K562 (cell line): ENCODE data around the gene AFF3. TPM values are rescaled to one million over a fixed set of nuclear protein-coding genes. Genes with fewer than 3 reads are reported as not detected.

Experiments
- ATAC-seq: fragments of 200-7000 bp; cut with Tn5 transposase; 3 replicates; pipeline ENCODE4 v1.9.1; 2020; ENCODE audit warnings: moderate library complexity
- BruUV-seq: library from RNA; stranded (reverse); fragments of 400-500 nt; replicated peaks from 2 replicates; lab custom pipeline; 2021; lab: Mats Ljungman, UMichigan
- CTCF ChIA-PET: fragments of 300-600 bp; formaldehyde crosslinking; extraction: SDS; loops from one replicate; lab custom pipeline; 2021; ENCODE audit warnings: low intra/inter-chr PET ratio; lab: Yijun Ruan, JAX
- POLR2A ChIA-PET: fragments of 300-600, 350-650 bp; sonication (Branson Sonifier 250); formaldehyde crosslinking; extraction: SDS; loops from one replicate; lab custom pipeline; 2021; ENCODE audit warnings: antibody characterized with exemption, inconsistent platforms; lab: Yijun Ruan, JAX
- DNase-seq, 4 experiments: peaks; one replicate each; pipeline versions ENCODE4 v3.0.0 to v3.0.0-alpha.2; 2011 to 2018; ENCODE audit warnings: low spot score in 3 of 4, mixed read lengths in 3 of 4; ENCODE audit errors: extremely low read depth in 1 of 4
- FAIRE-seq: peaks from 2 replicates; lab custom pipeline; 2011; peaks lifted over from hg19 to GRCh38; lab: Jason Lieb, UNC
- H2AFZ ChIP-seq: 2 replicates; pipeline ENCODE4 v1.6.0; 2011; ENCODE audit warnings: low read depth, low read length, control low read depth, inconsistent platforms
- H3K27ac ChIP-seq: fragments of 200-600 bp; 3 replicates; pipeline ENCODE4 v1.8.0; 2011; ENCODE audit warnings: low read depth, mild to moderate bottlenecking, control low read depth, inconsistent platforms, low read length, moderate library complexity, mixed read lengths; ENCODE audit errors: extremely low read depth
- H3K27me3 ChIP-seq, 2 experiments: fragments of 300-600 bp in 1 of 2; 2 replicates in 1 of 2; 3 replicates in 1 of 2; pipeline versions ENCODE4 v1.6.0 to v1.8.0; 2011; ENCODE audit warnings: inconsistent platforms in 2 of 2, low read length in 2 of 2, mild to moderate bottlenecking in 1 of 2, mixed read lengths in 1 of 2, moderate library complexity in 1 of 2; ENCODE audit not compliant: control insufficient read depth in 2 of 2, insufficient read depth in 2 of 2
- H3K36me3 ChIP-seq: fragments of 300-600 bp; 3 replicates; pipeline ENCODE4 v1.8.0; 2011; ENCODE audit warnings: mild to moderate bottlenecking, low read length, inconsistent platforms; ENCODE audit not compliant: control insufficient read depth, insufficient read depth
- H3K4me1 ChIP-seq, 2 experiments: fragments of 200-600 bp in 1 of 2; replicated peaks in 1 of 2; 2 replicates in 1 of 2; 3 replicates in 1 of 2; pipeline versions ENCODE4 v1.5.1 to v1.8.0; 2011; ENCODE audit warnings: inconsistent platforms in 2 of 2, low read length in 2 of 2, mild to moderate bottlenecking in 1 of 2, mixed read lengths in 1 of 2, moderate library complexity in 1 of 2; ENCODE audit not compliant: control insufficient read depth in 2 of 2, insufficient read depth in 2 of 2
- H3K4me2 ChIP-seq: 2 replicates; pipeline ENCODE4 v1.6.1; 2011; ENCODE audit warnings: low read length, control low read depth, inconsistent platforms, mixed read lengths; ENCODE audit not compliant: insufficient read depth
- H3K4me3 ChIP-seq: fragments of 200-600 bp; sonication (generic), shearing (Covaris generic); 2 replicates; pipeline ENCODE4 v1.5.1; 2016; ENCODE audit warnings: control low read depth, inconsistent platforms
- H3K79me2 ChIP-seq: fragments of 200-600 bp; 3 replicates; pipeline ENCODE4 v1.8.0; 2011; ENCODE audit warnings: low read length, inconsistent platforms; ENCODE audit not compliant: control insufficient read depth, insufficient read depth
- H3K9ac ChIP-seq, 2 experiments: 2 replicates each; pipeline versions ENCODE4 v1.6.0 to v1.6.1; 2011; ENCODE audit warnings: low read depth in 2 of 2, low read length in 2 of 2, control low read depth in 1 of 2, inconsistent platforms in 1 of 2, mild to moderate bottlenecking in 1 of 2, mixed read lengths in 1 of 2; ENCODE audit not compliant: insufficient read depth in 1 of 2
- H3K9me1 ChIP-seq: one replicate; pipeline ENCODE4 v1.6.0; 2011; ENCODE audit warnings: inconsistent platforms, mild to moderate bottlenecking, low read length, moderate library complexity; ENCODE audit not compliant: control insufficient read depth, insufficient read depth
- H3K9me3 ChIP-seq: replicated peaks from 2 replicates; pipeline ENCODE4 v1.5.1; 2011; ENCODE audit warnings: low read depth, low read length, inconsistent platforms; ENCODE audit not compliant: control insufficient read depth, insufficient read depth
- H4K20me1 ChIP-seq: replicated peaks from 2 replicates; pipeline ENCODE4 v1.6.1; 2011; ENCODE audit warnings: low read length, inconsistent platforms, mixed read lengths; ENCODE audit not compliant: control insufficient read depth, insufficient read depth
- ARHGAP35 ChIP-seq: fragments of 450-650 bp; IDR thresholded peaks from 2 replicates; pipeline ENCODE4 v1.6.1; 2018; ENCODE audit not compliant: partially characterized antibody
- FOXJ3 ChIP-seq: sonication (generic); formaldehyde crosslinking; IDR thresholded peaks from 2 replicates; pipeline ENCODE4 v1.4.0; 2020; ENCODE audit warnings: mild to moderate bottlenecking, missing genetic modification reagents
- PURB ChIP-seq: sonication (generic); formaldehyde crosslinking; IDR thresholded peaks from 2 replicates; pipeline ENCODE4 v1.9.0; 2021; ENCODE audit warnings: low read depth, mild to moderate bottlenecking, missing genetic modification reagents
- TEAD2 ChIP-seq: fragments of 450-650 bp; IDR thresholded peaks from 2 replicates; pipeline ENCODE4 v1.6.1; 2016; ENCODE audit warnings: missing genetic modification characterization, control low read depth, missing compliant biosample characterization
- ZBTB17 ChIP-seq: fragments of 450-650 bp; formaldehyde crosslinking; IDR thresholded peaks from 2 replicates; pipeline ENCODE4 v1.4.0; 2020; ENCODE audit warnings: mild to moderate bottlenecking
- ZFP30 ChIP-seq: fragments of 250-450 bp; sonication (Bioruptor Pico); IDR thresholded peaks from 2 replicates; pipeline ENCODE4 v1.8.0; 2022; ENCODE audit warnings: moderate library complexity, mild to moderate bottlenecking, inconsistent platforms, borderline replicate concordance
- ZNF324 ChIP-seq: fragments of 250-450 bp; sonication (Bioruptor Pico); IDR thresholded peaks from 2 replicates; pipeline ENCODE4 v1.4.0; 2020; ENCODE audit warnings: mild to moderate bottlenecking
- WGBS: fragments of 100-300 bp; shearing (Covaris generic); methylation state at CpG from one replicate; pipeline ENCODE4 v1.1.6; 2016; ENCODE audit warnings: low coverage, mixed read lengths; ENCODE audit not compliant: insufficient coverage; ENCODE audit errors: missing lambda C conversion rate; 5-methylcytosine and 5-hydroxymethylcytosine counted together
- in situ Hi-C: fragments of 300-500 bp; cut with MboI; formaldehyde crosslinking; loops from 4 replicates; pipeline ENCODE4 v1.15.0; 2018; ENCODE audit warnings: inconsistent platforms, mixed read lengths
- intact Hi-C: fragments of 100-400 bp; cut with micrococcal nuclease; formaldehyde crosslinking; loops from 2 replicates; pipeline ENCODE4 v1.14.2; 2022
- polyA plus RNA-seq, 8 experiments: library from polyadenylated mRNA; depleted of rRNA in 4 of 8; stranded (reverse) in 5 of 8; unstranded in 3 of 8; fragments of >200 nt; fragmentation: Nextera tagmentation in 2 of 8; fragmentation: Illumina TruSeq in 1 of 8; extraction: Ambion mirVana in 2 of 8; extraction: Trizol in 1 of 8; gene quantifications; 2 replicates each; pipeline versions ENCODE4 v1.2.1 to v1.2.3, GENCODE V29; 2011 to 2014; ENCODE audit warnings: inconsistent platforms in 1 of 8, missing spikeins in 1 of 8
- total RNA-seq, 7 experiments: library from RNA; depleted of rRNA in 6 of 7; stranded (reverse); fragments of >200 nt in 6 of 7; fragmentation: Illumina TruSeq in 2 of 7; extraction: Trizol in 2 of 7; gene quantifications; 2 replicates each; pipeline versions ENCODE4 v1.2.1 to v1.2.3, GENCODE V29; 2011 to 2021; ENCODE audit warnings: low replicate concordance in 1 of 7
- TF ChIP-seq, protein P1 (sequence below): fragments of 250-450 bp; sonication (Bioruptor Pico); IDR thresholded peaks from 2 replicates; pipeline ENCODE4 v1.5.0; 2020; ENCODE audit warnings: mild to moderate bottlenecking, borderline replicate concordance
- TF ChIP-seq, protein P2 (sequence below), 2 experiments: fragments of 450-650 bp in 1 of 2; sonication (generic) in 1 of 2; formaldehyde crosslinking; conservative IDR thresholded peaks; 2 replicates each; pipeline versions ENCODE4 v1.4.0 to v1.8.1; 2020 to 2022; ENCODE audit warnings: mild to moderate bottlenecking in 1 of 2, missing genetic modification reagents in 1 of 2

AFF3 gene
- total and polyA plus RNA-seq, 9 of the 15 experiments (the other 6 are each of a cell fraction or from before 2014, with no cell fraction given), result 0.02 to 0.11 TPM; not detected in 7

DNA sequence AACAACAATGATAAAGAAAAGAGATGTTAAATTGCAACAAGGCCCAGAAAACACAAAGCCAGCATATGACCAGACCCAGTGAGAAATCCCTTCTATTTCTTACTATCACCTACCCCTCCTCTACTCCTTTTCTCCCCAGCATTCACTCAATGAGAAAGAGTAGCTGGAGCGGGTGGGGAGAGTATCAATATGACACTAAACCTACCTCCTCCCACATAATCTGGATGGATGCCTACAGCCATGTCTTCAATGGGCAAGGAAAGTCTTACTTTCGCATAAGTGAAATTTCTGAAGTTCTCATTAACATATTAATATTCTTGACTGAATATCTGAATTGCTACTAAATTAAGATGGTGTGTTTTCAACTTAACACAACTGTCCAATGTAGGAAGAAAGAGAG is 78.2 kb downstream of the AFF3 start:
- Histone ChIP-seq H3K4me2 (no peak overlapping the region), H3K36me3 (no peaks in the 10 kb centered on the region), H3K9me1 (no peaks in the 10 kb centered on the region), H3K27ac (no peak overlapping the region), H3K4me1 (no peaks in the 10 kb centered on the region), H4K20me1 (no peaks in the 10 kb centered on the region), H3K4me3 (no peak overlapping the region), H3K9ac (no peak overlapping the region)
- DNase-seq (no peak), FAIRE-seq (no peak), ATAC-seq (no peak)
- 10% methylated on average over 2 of the region's 2 CpGs for WGBS
- in situ Hi-C loops, result no loop called here
- intact Hi-C loops, result no loop called here
- ChIA-PET CTCF (no interaction called here), POLR2A (no interaction called here)
- TF ChIP-seq ZFP30 (no peak), FOXJ3 (CRISPR knock-in tag) (no peak)
- TF ChIP-seq, all 486 proteins: peak for 0
- Histone ChIP-seq H3K79me2 (no peaks in the 10 kb centered on the region), H3K9me3 (no peaks in the 10 kb centered on the region), H3K27me3 (no peaks in the 10 kb centered on the region; a peak in 2 of 5 replicates), H2AFZ (no peak overlapping the region)
- no TSS peak for BruUV-seq

- no TSS peak for BruUV-seq
- ATAC-seq (no peak), DNase-seq (no peak), FAIRE-seq (no peak)
- Histone ChIP-seq H3K79me2 (no peaks in the 10 kb centered on the region), H3K9me3 (no peaks in the 10 kb centered on the region), H3K27ac (no peak overlapping the region), H3K4me2 (no peak overlapping the region), H2AFZ (no peak overlapping the region), H3K9me1 (no peaks in the 10 kb centered on the region), H3K4me1 (no peaks in the 10 kb centered on the region), H4K20me1 (no peaks in the 10 kb centered on the region), H3K4me3 (no peak overlapping the region), H3K27me3 (no peaks in the 10 kb centered on the region; a peak in 2 of 5 replicates), H3K36me3 (no peaks in the 10 kb centered on the region), H3K9ac (no peak overlapping the region)
- 36% methylated on average over 5 of the region's 5 CpGs for WGBS
- intact Hi-C loops (no loop called here), in situ Hi-C loops (no loop called here)
- ChIA-PET POLR2A (interaction anchor here (1.8 kb wide), 1 partner anchor 9 kb away, joined by 4 read pairs; no protein-coding TSS in a partner anchor), CTCF (no interaction called here)
- TF ChIP-seq ARHGAP35, result no peak
- TF ChIP-seq TEAD2 (tag), result no peak
- TF ChIP-seq, protein P1, sequence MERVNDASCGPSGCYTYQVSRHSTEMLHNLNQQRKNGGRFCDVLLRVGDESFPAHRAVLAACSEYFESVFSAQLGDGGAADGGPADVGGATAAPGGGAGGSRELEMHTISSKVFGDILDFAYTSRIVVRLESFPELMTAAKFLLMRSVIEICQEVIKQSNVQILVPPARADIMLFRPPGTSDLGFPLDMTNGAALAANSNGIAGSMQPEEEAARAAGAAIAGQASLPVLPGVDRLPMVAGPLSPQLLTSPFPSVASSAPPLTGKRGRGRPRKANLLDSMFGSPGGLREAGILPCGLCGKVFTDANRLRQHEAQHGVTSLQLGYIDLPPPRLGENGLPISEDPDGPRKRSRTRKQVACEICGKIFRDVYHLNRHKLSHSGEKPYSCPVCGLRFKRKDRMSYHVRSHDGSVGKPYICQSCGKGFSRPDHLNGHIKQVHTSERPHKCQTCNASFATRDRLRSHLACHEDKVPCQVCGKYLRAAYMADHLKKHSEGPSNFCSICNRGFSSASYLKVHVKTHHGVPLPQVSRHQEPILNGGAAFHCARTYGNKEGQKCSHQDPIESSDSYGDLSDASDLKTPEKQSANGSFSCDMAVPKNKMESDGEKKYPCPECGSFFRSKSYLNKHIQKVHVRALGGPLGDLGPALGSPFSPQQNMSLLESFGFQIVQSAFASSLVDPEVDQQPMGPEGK (CRISPR knock-in tag), result no peak
- TF ChIP-seq, protein P2, sequence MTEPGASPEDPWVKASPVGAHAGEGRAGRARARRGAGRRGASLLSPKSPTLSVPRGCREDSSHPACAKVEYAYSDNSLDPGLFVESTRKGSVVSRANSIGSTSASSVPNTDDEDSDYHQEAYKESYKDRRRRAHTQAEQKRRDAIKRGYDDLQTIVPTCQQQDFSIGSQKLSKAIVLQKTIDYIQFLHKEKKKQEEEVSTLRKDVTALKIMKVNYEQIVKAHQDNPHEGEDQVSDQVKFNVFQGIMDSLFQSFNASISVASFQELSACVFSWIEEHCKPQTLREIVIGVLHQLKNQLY (CRISPR knock-in tag; conservative IDR thresholded peaks at IDR 0.05), result no peak
- TF ChIP-seq ZNF324 (CRISPR knock-in tag), result no peak
- TF ChIP-seq PURB (CRISPR knock-in tag), result no peak
- no peak for TF ChIP-seq ZBTB17
Observed at GRCh38 chr2:100063459-100063953, 78.9 kb downstream of the AFF3 start.
